Germinal center (tissue), 1 donor: ENCODE measurements around the gene ZNF169.
"Not testable (repeated sequence)": the region's sequence is repeated elsewhere in the genome, so short reads cannot be mapped to it uniquely, and the experiment has no call there.

Experiments used
- DNase-seq: peaks from one replicate; pipeline ENCODE4 v3.0.0; 2012; ENCODE audit warnings: mixed read lengths, low spot score

The ZNF169 gene

DNA sequence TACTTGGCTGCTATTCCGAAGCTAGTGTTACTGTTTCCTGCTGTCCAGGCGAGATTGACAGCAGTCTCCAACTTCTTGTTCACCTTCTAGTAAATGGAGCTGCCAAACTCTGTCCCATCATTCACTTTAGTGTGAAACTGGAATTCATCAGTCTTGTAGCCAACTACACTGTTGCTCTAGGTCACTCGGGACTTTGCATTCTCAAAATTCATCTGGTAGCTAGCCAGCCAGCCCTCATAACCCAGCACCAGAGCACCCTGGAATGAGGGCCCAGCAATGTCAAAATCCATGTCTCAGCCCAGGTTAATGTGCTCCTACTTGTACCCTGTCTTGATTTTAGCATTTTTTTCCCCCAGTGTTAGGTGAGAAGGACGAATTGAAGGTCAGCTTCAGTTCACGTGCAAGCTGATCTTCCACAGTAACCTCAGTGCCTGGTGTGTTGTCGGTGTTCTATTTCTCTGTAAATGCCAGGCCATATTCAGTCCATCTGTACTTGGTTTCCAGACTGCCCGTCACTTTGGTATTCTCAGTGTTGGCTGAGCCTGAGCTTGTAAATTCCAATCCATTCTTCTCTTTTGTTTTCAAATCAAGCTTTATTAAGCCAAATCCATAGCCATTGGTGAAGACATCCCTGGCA is 28.9 kb downstream of the ZNF169 start:
- no peak for DNase-seq

GRCh38 chr9:94289691-94290090 is 30.6 kb downstream of the ZNF169 start:
- DNase-seq = no peak

DNA sequence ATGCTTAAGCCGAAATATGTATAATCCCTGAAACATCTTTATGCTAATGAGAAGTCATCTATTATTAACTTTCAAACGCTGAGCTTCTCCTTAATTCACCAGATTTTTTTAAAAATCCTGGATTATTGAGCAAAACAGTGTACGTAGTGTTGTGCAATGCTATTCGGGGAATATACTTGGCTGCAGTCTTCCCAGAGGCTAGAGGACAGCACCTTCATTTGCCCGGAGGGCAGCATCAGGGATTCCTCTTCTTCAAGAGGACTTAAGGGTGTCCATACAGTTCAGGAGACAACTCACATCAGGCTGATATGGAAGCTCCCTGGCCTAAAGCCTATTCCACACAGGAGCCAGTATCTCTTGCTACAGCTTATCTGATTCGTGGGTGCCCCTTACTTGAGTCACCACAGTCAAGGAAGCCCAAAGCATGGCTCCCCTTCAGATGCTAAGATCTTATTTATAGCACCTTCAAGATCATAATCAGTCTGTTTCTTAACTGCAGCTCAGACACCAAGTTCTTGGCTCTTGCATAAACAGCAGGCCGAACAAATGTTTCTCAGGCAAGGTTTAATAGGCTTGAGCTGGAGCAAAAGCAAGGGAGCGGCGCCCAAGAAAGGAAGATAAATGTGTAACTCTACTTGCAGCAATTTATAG is 40.0 kb downstream of the ZNF169 start:
- DNase-seq = no peak

- DNase-seq = no peak
Measured at GRCh38 chr9:94300470-94301301, 41.6 kb downstream of the ZNF169 start.

DNA sequence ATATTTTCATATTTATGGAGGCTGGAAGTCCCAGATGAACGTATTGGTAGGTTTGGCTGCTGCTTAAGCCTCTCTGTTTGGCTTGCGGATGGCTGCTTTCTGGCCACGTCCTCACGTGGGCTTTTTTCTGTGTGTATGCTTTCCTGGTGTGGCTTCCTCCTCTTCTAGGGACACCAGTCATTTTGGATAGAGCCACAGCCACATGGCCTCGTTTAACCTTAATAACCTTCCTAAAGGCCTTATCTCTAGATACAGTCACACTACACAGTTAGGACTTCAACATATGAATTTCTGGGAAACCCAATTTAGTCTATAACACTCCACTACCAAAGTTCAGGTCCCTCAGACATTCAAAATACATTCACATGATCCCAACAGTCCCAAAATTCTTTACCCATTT is 42.5 kb downstream of the ZNF169 start:
- no peak for DNase-seq

DNA sequence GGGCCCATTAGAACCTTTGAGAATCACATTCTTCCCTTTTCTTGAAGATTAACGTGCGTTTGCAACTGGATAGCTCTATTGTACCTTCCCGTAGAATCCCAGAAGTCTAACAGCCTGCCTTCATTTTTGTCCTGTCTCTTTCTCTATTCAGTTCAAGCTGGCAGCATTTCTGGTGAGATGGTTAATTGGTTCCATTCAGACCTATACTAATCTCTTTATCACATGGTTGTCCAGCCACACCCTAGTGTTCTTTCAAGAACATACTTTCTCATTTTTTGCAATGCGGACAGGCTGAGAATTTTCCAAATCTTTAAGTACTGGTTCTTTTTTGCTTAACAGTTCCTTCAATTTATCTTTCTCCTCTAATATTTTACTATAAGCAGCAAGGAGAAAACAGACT is 43.3 kb downstream of the ZNF169 start:
- no peak for DNase-seq

DNA sequence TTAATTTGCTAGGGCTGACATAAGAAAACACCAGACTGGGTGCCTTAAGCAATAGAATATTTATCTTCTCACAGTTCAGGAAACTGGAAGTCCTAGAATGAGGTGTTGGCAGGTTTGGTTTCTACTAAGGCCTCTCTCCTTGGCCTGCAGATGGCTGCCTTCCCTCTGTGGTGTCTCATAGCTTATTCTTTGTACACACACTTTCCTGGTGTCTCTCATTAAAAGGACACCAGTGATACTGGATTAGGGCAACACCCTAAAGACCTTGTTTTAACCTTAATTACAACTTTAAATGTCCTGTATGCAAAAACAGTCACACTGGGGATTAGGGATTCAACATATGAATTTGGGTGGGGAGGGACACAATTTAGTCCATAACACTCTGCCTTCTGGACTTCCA is 44.2 kb downstream of the ZNF169 start:
- DNase-seq = no peak

DNA sequence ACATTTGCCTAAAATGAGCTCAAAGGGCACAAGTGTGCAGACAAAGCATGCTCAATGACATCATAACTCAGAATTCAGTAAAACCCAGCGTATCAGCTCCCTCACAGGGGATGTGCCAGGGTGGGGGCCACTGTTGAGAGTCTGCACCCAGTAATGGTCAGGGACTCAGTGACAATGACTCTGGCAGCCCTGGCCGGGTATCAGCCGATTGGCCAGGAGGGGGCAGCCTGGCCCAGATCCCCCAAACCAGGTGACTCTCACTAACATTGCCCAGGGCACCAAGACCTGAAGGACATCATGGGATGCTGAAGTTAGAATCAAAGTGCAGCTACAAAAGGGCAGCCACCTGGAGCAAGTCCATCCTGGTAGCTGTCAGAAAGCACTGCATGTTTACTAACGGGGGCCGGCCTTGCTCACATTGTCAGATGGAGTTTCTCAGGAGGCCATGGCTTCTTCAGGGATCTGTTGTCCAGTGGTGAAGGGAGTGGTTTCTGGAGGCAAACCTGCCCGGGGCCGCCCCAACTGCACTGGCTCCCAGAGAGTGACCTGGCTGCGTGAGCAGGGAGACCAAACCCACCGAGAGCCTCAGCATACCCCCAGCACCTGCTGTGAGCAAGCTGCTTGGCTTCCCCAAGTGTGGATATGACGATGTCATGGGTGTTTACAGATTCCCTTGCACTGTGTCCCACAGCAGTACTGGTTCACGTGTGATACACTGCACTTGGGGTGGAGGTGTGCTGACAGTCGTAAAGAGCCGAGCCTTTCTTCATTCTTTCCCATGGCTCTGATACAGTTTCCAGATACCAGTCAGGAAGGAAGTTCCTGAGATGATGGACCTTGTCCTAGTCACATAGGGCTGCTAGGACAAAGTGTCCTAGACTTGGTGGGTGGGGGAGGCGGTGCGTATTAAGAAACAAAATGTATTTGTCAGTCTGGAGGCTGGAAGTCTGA is 56.2 kb downstream of the ZNF169 start:
- not testable (repeated sequence) for DNase-seq

DNA sequence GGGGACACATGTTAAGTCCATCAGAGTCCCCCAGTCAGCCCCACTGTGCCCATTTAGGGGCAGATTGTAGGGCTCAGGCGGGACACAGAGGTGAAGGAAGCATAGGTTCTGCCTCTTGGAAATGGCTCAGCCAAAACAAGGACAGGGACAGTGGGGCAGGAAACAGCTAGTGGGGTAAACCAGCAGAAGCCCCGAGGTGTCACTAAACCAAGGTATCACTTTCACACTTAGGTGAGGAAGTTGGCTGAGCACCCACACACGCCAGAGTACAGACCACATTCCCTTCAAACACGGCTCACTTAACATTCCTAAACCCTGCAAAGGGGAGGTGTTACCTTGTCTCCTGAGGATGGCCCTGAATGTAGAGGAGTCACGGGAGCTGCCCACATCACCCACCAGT is 57.1 kb downstream of the ZNF169 start:
- DNase-seq = not testable (repeated sequence)

- not testable (repeated sequence) for DNase-seq
Measured at GRCh38 chr9:94317949-94318657, 59.0 kb downstream of the ZNF169 start.

DNA sequence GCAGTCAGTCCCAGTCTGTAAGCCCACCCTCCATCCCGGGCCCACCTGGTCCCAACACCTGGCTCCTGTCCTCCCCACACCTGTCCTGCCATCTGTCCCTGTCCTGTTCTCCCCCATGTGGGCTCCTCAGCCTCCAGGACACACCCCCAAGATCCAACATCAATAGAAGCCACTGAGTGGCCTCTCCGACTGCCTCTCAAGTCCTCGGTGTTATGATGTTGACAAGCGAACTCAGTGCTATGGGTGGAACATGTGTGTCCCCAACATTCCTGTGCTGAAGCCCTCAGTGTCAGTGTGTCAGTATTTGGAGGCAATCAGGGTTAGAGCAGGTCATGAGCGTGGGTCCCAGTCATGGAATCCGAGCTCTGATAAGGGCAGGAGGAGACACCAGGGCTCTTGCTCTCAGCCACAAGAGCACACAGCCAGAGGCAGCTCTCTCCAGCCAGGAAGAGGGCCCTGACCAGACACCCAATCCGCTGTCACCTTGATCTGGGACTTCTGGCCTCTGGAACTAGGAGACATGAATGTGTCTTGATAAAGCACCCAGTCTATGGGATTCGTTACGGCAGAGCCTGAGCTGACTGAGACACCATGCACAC is 63.3 kb downstream of the ZNF169 start:
- DNase-seq = not testable (repeated sequence)

DNA sequence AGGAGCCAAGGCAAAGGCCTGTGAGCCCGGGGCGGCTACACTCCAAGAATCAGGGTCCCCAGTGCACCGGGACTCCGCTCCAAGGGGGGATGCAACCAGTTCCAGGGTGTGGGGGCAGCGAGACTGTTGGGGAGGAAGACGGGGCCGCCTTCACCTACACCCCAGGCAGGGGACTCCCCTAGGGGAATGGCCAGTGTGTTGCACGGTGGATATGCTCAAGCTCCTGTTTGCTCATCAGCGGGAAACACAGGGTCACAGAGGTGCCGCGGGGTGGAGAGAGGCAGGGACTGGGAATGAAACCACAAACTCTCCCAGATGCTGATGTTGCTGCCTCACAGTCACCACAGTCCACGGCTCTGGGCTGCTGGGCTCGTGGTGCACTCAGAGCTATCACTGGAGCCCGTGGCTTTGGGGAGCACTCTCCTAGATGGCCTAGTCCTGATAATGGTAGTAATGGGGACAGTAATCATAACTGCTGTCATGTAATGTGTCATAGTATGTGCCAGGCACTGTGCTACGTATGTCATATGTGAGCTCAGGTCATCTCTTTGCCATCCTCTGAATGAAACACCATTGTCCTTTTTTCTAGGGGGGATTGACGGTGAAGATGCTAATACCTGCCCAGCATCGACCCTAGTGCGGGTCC is 64.2 kb downstream of the ZNF169 start:
- DNase-seq = not testable (repeated sequence)

GRCh38 chr9:94325583-94325982 is 66.5 kb downstream of the ZNF169 start:
- DNase-seq = not testable (repeated sequence)

DNA sequence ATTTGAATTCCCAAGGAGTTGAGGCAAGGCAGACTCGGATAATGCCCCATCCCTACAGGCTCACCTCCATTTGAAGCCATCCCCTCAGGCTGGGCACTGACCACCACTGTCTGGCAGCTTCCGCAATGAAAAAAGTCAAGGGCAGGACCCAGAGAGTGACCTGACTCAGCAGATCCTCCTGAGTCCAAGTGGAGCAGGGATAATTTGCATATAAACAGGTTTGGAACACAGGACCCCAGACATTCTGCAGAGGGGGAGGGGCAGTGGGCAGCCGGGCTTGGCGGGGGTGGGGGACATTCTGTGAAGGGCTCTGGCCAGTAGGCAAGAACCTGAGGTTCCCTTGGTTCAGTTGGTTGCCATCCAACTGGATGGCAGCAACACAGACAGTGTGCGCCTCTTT is 69.4 kb downstream of the ZNF169 start, which contains the start of gene NUTM2F:
TSS of gene NUTM2F (minus strand) at position 101 of the 400 bp plus-strand sequence. CDS start at position 80, 21 bp downstream.
- not testable (repeated sequence) for DNase-seq

GRCh38 chr9:94336445-94336844 is 77.3 kb downstream of the ZNF169 start:
- not testable (repeated sequence) for DNase-seq

GRCh38 chr9:94338723-94339122 is 79.6 kb downstream of the ZNF169 start:
- DNase-seq = not testable (repeated sequence)

DNA sequence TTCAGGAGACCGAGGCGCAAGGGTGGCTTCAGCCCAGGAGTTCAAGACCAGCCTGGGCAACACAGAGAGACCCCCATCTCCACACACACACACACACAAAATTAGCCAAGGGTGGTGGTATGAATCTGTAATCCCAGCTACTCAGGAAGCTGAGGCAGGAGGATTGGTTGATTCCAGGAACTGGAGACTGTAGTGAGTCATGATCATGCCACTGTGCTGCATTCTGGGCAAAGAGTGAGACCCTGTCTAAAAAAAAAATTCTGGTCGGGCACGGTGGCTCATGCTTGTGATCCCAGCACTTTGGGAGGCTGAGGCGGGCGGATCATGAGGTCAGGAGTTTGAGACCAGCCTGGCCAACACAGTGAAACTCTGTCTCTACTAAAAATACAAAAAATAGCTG is 80.6 kb downstream of the ZNF169 start:
- not testable (repeated sequence) for DNase-seq

DNA sequence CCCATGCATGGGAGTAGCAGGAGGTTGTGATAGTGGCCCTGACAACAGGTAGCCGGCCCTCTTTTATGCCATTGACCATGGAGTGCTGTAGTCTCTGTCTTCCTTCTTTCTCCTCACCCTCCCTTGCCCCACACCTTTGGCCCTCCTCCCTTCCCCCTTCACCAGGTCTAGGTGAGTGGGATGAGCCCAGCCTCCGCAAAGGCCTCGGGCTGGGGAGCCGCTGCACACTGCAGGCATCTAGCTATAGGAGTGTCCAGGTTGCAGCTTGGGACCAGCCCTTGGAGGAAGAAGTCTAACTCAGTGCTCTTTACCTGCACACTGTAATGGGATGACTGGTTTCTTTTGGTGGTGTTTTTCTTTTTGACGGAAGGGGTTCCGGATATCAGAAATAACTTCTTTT is 81.7 kb downstream of the ZNF169 start:
- DNase-seq = not testable (repeated sequence)

- not testable (repeated sequence) for DNase-seq
Measured at GRCh38 chr9:94341703-94342102, 82.6 kb downstream of the ZNF169 start.

- DNase-seq = not testable (repeated sequence)
Measured at GRCh38 chr9:94347451-94347850, 88.4 kb downstream of the ZNF169 start.
